Subcutaneous adipose tissue (tissue), 4 donors: Measurements from ENCODE around the gene TMEM255B. TPM values are rescaled to one million over a fixed set of nuclear protein-coding genes. Genes with fewer than 3 reads are reported as not detected.

ENCODE experiments used
- total RNA-seq, 4 donors: library from RNA; depleted of rRNA; stranded (reverse); fragments of >200 nt; gene quantifications; one replicate each; pipeline ENCODE4 v1.1.0, GENCODE V29; 2016
- TF ChIP-seq, protein P1 (sequence below): fragments of 450-650 bp; IDR thresholded peaks from one replicate; pipeline ENCODE4 v1.5.1; 2016; ENCODE audit warnings: low read depth, mild to moderate bottlenecking, control low read depth, antibody characterized with exemption, moderate library complexity

Gene TMEM255B
- total RNA-seq, 4 donors from 2014 or later, result 1.5 to 19.2 (median 5.2) TPM

DNA sequence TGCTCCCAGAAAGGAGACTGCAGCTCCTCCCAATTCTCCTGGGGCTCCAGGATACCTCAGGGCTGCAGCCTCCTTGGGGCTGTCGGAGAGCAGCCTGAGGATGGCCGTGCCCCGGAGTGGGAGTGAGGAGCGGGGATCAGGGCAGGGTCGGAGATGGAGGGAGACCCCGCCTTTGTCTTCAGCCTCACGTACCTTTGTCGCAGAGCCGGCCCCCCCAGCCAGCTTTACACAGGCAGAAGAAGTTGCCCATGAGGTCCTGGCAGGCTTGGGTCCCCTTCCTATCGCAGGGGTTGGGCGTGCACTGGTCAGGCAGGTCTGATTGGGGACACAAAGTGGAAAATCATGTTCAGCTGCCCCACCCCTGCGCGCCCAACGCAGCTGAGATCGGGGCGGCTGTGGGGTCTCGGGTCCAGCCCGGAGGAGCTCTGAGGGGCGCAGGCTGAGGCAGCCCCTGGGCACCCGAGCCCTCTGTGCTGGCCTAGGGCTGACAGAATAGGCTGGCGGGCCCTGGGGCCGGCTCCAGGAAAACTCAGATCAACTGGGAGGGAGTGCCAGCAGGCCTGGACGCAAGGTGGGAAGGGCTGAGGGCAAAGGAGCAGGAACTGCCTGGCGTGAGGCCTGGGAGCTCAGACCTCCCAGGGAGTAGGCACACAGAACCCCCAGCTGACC lies 80.6 kb downstream of the TMEM255B start:
- TF ChIP-seq, protein P1, sequence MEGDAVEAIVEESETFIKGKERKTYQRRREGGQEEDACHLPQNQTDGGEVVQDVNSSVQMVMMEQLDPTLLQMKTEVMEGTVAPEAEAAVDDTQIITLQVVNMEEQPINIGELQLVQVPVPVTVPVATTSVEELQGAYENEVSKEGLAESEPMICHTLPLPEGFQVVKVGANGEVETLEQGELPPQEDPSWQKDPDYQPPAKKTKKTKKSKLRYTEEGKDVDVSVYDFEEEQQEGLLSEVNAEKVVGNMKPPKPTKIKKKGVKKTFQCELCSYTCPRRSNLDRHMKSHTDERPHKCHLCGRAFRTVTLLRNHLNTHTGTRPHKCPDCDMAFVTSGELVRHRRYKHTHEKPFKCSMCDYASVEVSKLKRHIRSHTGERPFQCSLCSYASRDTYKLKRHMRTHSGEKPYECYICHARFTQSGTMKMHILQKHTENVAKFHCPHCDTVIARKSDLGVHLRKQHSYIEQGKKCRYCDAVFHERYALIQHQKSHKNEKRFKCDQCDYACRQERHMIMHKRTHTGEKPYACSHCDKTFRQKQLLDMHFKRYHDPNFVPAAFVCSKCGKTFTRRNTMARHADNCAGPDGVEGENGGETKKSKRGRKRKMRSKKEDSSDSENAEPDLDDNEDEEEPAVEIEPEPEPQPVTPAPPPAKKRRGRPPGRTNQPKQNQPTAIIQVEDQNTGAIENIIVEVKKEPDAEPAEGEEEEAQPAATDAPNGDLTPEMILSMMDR, result no peak

- TF ChIP-seq, protein P1, result no peak
Observed at GRCh38 chr13:113840541-113841352, 81.7 kb downstream of the TMEM255B start.

DNA sequence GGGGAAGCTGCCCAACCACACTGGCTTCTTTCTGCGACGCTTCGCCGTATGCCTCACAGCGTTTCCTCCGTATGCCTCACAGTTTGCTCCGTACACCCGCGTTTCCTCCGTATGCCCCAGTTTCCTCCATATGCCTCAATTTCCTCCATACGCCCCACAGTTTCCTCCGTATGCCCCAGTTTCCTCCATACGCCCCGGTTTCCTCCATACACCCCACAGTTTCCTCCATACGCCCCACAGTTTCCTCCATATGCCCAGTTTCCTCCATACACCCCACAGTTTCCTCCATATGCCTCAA lies 82.3 kb downstream of the TMEM255B start:
- TF ChIP-seq, protein P1, result no peak

DNA sequence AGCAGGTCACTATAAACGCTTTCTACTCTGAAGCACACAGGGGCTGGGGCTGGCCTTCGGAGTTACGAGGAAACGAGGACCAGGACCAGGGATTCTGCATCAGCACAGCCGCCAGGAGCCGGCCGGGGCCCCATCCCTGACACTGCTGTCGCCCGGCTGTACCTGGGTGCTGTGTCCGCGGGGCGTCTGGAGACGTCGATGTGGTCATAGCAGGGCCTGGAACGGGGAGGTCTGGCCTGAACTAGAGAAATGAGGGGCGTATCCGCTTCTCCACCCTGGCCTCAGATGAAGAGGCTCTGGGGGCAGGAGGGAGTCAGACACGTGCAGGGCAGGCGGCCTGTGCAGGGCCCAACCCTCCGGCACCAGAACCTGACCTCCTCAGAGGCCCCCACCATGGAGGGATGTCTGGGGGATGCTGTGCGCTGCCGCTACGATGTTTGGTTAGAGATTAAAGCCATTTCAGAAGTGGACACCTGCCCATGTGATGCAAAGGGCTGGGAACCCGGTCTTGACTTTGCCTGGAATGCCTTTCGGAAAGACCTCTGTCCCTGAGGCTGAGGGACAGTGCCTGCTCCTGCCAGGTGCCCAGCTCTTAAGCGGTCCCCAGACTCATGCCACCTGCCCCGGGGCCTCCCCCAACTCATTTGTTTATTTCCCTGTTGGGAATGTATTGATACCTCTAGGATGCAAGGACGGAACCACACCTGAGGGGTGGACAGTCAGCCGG lies 83.5 kb downstream of the TMEM255B start:
- TF ChIP-seq, protein P1, result no peak

DNA sequence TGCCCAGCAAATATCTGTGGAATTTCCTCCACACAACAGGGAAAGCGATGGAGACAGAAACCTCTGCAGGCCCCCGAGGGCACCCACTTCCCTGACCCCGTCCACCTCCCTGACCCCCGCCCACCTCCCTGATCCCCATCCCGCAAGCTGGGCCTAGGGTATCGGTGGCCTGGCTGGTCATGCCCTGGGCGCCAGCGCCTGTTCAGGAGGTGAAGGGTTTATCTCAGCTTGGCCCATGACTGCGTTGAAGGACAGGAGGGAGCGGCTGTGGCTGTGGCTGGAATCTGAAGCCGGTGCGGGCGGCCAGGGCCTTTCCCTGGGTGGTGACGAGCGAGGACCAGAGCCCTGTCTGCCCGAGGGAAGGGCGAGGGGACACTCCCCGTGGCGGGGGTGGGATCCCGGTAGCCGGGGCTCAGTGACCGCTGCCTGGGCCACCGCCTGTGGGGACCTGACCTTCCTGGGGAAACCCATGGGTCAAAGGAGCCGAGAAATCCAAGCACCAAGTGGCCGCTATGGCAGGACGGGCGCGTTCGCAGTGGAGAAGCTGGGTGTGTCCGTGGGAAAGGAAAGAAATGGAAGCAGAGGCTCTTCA lies 84.1 kb downstream of the TMEM255B start:
- TF ChIP-seq, protein P1, result no peak

DNA sequence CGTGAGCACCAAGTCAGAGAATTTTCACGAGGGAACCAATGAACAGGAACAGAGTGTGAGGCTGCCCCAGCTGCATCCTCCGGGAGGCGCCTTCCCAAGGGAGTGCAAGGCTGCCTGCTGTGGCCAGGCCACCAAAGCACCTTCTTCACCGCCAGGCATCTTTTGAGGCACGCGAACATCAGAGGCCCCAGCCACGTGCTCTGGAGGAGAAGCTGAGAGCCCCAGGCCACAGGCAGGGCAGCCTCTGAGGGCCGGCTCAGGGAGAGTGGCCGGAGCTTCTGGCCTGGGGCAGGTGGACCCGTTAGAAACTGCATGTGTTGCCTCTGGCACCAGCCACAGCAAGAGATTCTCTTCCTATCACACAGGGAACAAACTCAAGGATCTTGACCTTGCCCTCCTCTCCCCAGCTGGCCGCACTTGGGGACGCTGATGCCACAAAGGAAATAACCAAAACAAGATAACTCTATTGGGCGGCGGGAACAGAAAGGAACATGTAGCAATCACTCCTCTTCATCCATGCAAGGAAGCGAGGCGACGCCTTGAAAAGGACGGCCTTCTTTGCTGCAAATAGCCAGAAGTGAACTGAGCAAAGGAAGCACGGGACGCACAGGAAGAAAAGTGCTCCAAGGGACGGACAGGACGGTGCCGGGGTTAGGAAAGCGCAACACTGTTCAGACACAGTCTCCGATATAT lies 85.0 kb downstream of the TMEM255B start:
- TF ChIP-seq, protein P1, result no peak
